ENCODE results near the gene TNC.

TNC gene

GRCh38 chr9:115005322-115005721 is 112.6 kb downstream of the TNC start:
- no peaks in the 10 kb centered on the region for H4K20me1 ChIP-seq (ENCODE audit: control insufficient read depth, insufficient read depth, low read depth, low read length)
- H3K36me3 ChIP-seq (ENCODE audit: control insufficient read depth, low read length) = no peaks in the 10 kb centered on the region
- no peaks in the 10 kb centered on the region for H3F3A ChIP-seq (ENCODE audit: control insufficient read depth, insufficient read depth)
- H3K9me2 ChIP-seq (replicated peaks; ENCODE audit: control insufficient read depth, low read length) = no peaks in the 10 kb centered on the region
- H3K79me2 ChIP-seq (ENCODE audit: control insufficient read depth, low read length) = no peaks in the 10 kb centered on the region
- no peak overlapping the region for H3K4me2 ChIP-seq (ENCODE audit: low read length)
- H3K4me1 ChIP-seq (ENCODE audit: control insufficient read depth, low read length) = no peaks in the 10 kb centered on the region
- no peak overlapping the region for H3K4me3 ChIP-seq (ENCODE audit: low read length)
- no peak overlapping the region for H3K27ac ChIP-seq (ENCODE audit: low read depth, low read length)
- peaks cover 6% of the 10 kb centered on the region for H3K27me3 ChIP-seq (ENCODE audit: control insufficient read depth, low read length)
- H3K9me3 ChIP-seq (ENCODE audit: control insufficient read depth, insufficient read depth, low read length) = no peaks in the 10 kb centered on the region
- TF ChIP-seq CTCF (IDR thresholded peaks at IDR 0.05; ENCODE audit: low read depth, low read length, poor library complexity, severe bottlenecking) (no peak), EZH2phosphoT487 (IDR thresholded peaks at IDR 0.05; ENCODE audit: borderline replicate concordance, low read length) (no peak)

- H3K4me3 ChIP-seq (ENCODE audit: low read length) = no peak overlapping the region
- H3K4me2 ChIP-seq (ENCODE audit: low read length) = no peak overlapping the region
- no peaks in the 10 kb centered on the region for H3K4me1 ChIP-seq (ENCODE audit: control insufficient read depth, low read length)
- H4K20me1 ChIP-seq (ENCODE audit: control insufficient read depth, insufficient read depth, low read depth, low read length) = no peaks in the 10 kb centered on the region
- H3K27ac ChIP-seq (ENCODE audit: low read depth, low read length) = no peak overlapping the region
- no peaks in the 10 kb centered on the region for H3K36me3 ChIP-seq (ENCODE audit: control insufficient read depth, low read length)
- H3K9me2 ChIP-seq (replicated peaks; ENCODE audit: control insufficient read depth, low read length) = no peaks in the 10 kb centered on the region
- H3K27me3 ChIP-seq (ENCODE audit: control insufficient read depth, low read length) = peaks cover 13% of the 10 kb centered on the region
- no peaks in the 10 kb centered on the region for H3F3A ChIP-seq (ENCODE audit: control insufficient read depth, insufficient read depth)
- H3K79me2 ChIP-seq (ENCODE audit: control insufficient read depth, low read length) = no peaks in the 10 kb centered on the region
- TF ChIP-seq EZH2phosphoT487 (IDR thresholded peaks at IDR 0.05; ENCODE audit: borderline replicate concordance, low read length) (no peak), CTCF (IDR thresholded peaks at IDR 0.05; ENCODE audit: low read depth, low read length, poor library complexity, severe bottlenecking) (no peak)
- no peaks in the 10 kb centered on the region for H3K9me3 ChIP-seq (ENCODE audit: control insufficient read depth, insufficient read depth, low read length)
Measured at GRCh38 chr9:115004545-115004944, 113.4 kb downstream of the TNC start.

- TF ChIP-seq CTCF (IDR thresholded peaks at IDR 0.05; ENCODE audit: low read depth, low read length, poor library complexity, severe bottlenecking) = no peak
- no peak for TF ChIP-seq EZH2phosphoT487 (IDR thresholded peaks at IDR 0.05; ENCODE audit: borderline replicate concordance, low read length)
- H3K4me1 ChIP-seq (ENCODE audit: control insufficient read depth, low read length) = no peaks in the 10 kb centered on the region
- no peaks in the 10 kb centered on the region for H4K20me1 ChIP-seq (ENCODE audit: control insufficient read depth, insufficient read depth, low read depth, low read length)
- no peak overlapping the region for H3K27ac ChIP-seq (ENCODE audit: low read depth, low read length)
- no peak overlapping the region for H3K4me3 ChIP-seq (ENCODE audit: low read length)
- H3K4me2 ChIP-seq (ENCODE audit: low read length) = no peak overlapping the region
- H3K9me3 ChIP-seq (ENCODE audit: control insufficient read depth, insufficient read depth, low read length) = no peaks in the 10 kb centered on the region
- H3K9me2 ChIP-seq (replicated peaks; ENCODE audit: control insufficient read depth, low read length) = no peaks in the 10 kb centered on the region
- H3K79me2 ChIP-seq (ENCODE audit: control insufficient read depth, low read length) = no peaks in the 10 kb centered on the region
- no peaks in the 10 kb centered on the region for H3F3A ChIP-seq (ENCODE audit: control insufficient read depth, insufficient read depth)
- H3K36me3 ChIP-seq (ENCODE audit: control insufficient read depth, low read length) = no peaks in the 10 kb centered on the region
- peaks cover 11% of the 10 kb centered on the region for H3K27me3 ChIP-seq (ENCODE audit: control insufficient read depth, low read length)
Measured at GRCh38 chr9:115002371-115003120, 115.4 kb downstream of the TNC start.
